ENCODE data around the gene NXNL1. TPM values are rescaled to one million over a fixed set of nuclear protein-coding genes. Genes with fewer than 3 reads are reported as not detected.

Gene NXNL1
- total RNA-seq, 1 experiment from 2014 or later = not detected

DNA sequence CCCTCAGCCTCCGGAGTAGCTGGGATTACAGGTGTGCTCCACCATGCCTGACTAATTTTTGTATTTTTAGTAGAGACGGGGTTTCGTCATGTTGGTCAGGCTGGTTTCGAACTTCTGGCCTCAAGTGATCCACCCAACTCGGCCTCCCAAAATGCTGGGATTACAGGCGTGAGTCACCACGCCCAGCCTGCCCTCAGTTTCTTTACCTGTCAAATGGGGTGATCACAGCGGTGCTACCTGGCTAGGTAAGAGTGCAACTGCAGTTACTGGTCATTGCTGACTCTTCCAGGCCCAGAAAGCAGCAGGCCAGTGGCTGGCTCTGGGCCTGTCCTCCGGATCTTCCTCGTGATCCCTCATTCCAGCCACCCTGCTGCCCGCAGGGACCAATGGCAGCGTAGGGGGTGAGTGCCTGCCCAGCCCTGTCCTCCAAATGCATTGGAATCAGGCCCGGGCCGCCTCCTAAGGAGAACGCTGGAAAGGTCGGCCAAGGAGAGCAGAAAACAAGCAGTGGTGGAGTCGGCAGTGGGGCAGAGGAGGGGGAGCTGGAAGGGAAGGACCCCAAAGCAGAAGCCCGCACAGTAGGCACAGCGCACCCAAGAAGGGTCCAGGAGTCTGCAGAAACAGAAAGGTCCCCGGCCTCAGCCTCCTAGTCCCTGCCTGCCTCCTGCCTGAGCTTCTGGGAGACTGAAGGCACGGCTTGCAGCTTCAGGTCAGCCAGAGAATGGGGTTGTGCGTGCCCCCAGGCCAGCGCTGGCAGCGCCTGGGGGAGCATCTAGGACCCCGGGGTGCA, 7.8 kb upstream of the NXNL1 start:
- TF ChIP-seq JUND (IDR thresholded peaks at IDR 0.05) = no peak
- no peak for TF ChIP-seq ZBTB33 (IDR thresholded peaks at IDR 0.05; ENCODE audit: extremely low read depth, insufficient replicate concordance, low read length)
- no peak for TF ChIP-seq ZFX (IDR thresholded peaks at IDR 0.05)
- TF ChIP-seq, protein P1, sequence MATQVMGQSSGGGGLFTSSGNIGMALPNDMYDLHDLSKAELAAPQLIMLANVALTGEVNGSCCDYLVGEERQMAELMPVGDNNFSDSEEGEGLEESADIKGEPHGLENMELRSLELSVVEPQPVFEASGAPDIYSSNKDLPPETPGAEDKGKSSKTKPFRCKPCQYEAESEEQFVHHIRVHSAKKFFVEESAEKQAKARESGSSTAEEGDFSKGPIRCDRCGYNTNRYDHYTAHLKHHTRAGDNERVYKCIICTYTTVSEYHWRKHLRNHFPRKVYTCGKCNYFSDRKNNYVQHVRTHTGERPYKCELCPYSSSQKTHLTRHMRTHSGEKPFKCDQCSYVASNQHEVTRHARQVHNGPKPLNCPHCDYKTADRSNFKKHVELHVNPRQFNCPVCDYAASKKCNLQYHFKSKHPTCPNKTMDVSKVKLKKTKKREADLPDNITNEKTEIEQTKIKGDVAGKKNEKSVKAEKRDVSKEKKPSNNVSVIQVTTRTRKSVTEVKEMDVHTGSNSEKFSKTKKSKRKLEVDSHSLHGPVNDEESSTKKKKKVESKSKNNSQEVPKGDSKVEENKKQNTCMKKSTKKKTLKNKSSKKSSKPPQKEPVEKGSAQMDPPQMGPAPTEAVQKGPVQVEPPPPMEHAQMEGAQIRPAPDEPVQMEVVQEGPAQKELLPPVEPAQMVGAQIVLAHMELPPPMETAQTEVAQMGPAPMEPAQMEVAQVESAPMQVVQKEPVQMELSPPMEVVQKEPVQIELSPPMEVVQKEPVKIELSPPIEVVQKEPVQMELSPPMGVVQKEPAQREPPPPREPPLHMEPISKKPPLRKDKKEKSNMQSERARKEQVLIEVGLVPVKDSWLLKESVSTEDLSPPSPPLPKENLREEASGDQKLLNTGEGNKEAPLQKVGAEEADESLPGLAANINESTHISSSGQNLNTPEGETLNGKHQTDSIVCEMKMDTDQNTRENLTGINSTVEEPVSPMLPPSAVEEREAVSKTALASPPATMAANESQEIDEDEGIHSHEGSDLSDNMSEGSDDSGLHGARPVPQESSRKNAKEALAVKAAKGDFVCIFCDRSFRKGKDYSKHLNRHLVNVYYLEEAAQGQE (IDR thresholded peaks at IDR 0.05; ENCODE audit: low read depth) = no peak
- no peak for TF ChIP-seq SP1 (IDR thresholded peaks at IDR 0.05; ENCODE audit: low read depth)
- no peak for TF ChIP-seq CEBPB (IDR thresholded peaks at IDR 0.05; ENCODE audit: low read depth)
- TF ChIP-seq EZH2 (IDR thresholded peaks at IDR 0.05) = no peak
- no peak for TF ChIP-seq SIN3A (IDR thresholded peaks at IDR 0.05; ENCODE audit: low read depth)
- TF ChIP-seq RAD21 (IDR thresholded peaks at IDR 0.05; ENCODE audit: low read depth) = no peak
- TF ChIP-seq YY1 (IDR thresholded peaks at IDR 0.05; ENCODE audit: extremely low read depth, insufficient replicate concordance, low read depth, low read length) = no peak
- TF ChIP-seq ZNF274 (IDR thresholded peaks at IDR 0.05; ENCODE audit: low read depth, low read length) = no peak
- TF ChIP-seq, protein P2, sequence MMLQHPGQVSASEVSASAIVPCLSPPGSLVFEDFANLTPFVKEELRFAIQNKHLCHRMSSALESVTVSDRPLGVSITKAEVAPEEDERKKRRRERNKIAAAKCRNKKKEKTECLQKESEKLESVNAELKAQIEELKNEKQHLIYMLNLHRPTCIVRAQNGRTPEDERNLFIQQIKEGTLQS (IDR thresholded peaks at IDR 0.05) = no peak
- Histone ChIP-seq H3K27me3 (ENCODE audit: insufficient read depth, low read length) (no peaks in the 10 kb centered on the region), H3K79me2 (ENCODE audit: insufficient read depth, low read length) (no peaks in the 10 kb centered on the region; the same call in 1 of the 2 replicates), H3K4me3 (replicated peaks in 1 of 2; ENCODE audit: low read depth in 1 of 2, low read length in 2 of 2) (no peak overlapping the region), H3K27ac (ENCODE audit: low read depth, low read length) (peak overlapping the region; percentile 69), H3K36me3 (ENCODE audit: control insufficient read depth in 1 of 2, insufficient read depth in 2 of 2, low read length in 2 of 2) (no peaks in the 10 kb centered on the region), H3K9me2 (ENCODE audit: insufficient read depth) (no peaks in the 10 kb centered on the region), H3K9me3 (ENCODE audit: control insufficient read depth in 1 of 2, insufficient read depth in 1 of 2, low read depth in 1 of 2, low read length in 2 of 2) (no peaks in the 10 kb centered on the region), H2AFZ (ENCODE audit: low read depth, low read length, poor library complexity, severe bottlenecking) (no peak overlapping the region), H3K4me2 (ENCODE audit: low read length) (peak overlapping the region; percentile 98), H3K4me1 (ENCODE audit: control insufficient read depth in 1 of 2, insufficient read depth in 2 of 2, low read length in 2 of 2) (peaks cover 30 to 56% of the 10 kb centered on the region in 2 experiments), H4K20me1 (ENCODE audit: insufficient read depth) (no peaks in the 10 kb centered on the region), H3K9ac (ENCODE audit: low read length) (peak overlapping the region; percentile 82)
- POLR2A ChIA-PET = interaction anchor here (0.7 kb wide), 1 partner anchor 83 kb away, joined by 3 read pairs; no protein-coding TSS in a partner anchor
- no peak for ATAC-seq
- no peak for DNase-seq (ENCODE audit: low read depth, low spot score)
- CTCF ChIA-PET = interaction anchor here (1.9 kb wide), 1 partner anchor 28 kb away, joined by 5 read pairs; no protein-coding TSS in a partner anchor
- RAD21 ChIA-PET (ENCODE audit: low non-redundant PET in 1 of 2, low total read pairs in 2 of 2, uncharacterized antibody in 2 of 2, unreplicated experiment in 2 of 2) = no interaction called here
- intact Hi-C loops (cut with micrococcal nuclease) = no loop called here
- no TSS peak for BruUV-seq (replicated peaks)
